ENCODE data around the gene PTGER1.
"Not testable (repeated sequence)": the region's sequence is repeated elsewhere in the genome, so short reads cannot be mapped to it uniquely, and the experiment has no call there.

The PTGER1 gene

DNA sequence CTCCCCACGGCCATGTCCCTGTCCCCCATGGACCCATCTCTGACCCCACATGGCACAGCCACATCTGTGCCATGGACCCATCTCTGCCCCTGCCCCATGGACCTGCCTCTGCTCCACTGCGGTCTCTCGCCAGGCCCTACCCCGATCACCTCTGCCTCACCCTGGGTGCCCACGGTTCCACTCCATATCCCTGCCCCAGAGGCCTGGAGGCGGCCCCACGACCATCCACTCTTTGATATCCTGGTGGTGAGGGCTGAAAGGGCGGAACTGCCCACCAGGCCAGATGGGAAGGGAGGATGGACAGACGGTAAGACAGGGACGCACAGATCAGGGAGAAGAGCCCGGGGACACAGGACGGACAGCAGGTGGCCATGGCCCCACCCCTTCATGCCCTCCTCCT, 327 bp downstream of the PTGER1 start:
- no peak for DNase-seq (ENCODE audit: low read depth in 2 of 2)

DNA sequence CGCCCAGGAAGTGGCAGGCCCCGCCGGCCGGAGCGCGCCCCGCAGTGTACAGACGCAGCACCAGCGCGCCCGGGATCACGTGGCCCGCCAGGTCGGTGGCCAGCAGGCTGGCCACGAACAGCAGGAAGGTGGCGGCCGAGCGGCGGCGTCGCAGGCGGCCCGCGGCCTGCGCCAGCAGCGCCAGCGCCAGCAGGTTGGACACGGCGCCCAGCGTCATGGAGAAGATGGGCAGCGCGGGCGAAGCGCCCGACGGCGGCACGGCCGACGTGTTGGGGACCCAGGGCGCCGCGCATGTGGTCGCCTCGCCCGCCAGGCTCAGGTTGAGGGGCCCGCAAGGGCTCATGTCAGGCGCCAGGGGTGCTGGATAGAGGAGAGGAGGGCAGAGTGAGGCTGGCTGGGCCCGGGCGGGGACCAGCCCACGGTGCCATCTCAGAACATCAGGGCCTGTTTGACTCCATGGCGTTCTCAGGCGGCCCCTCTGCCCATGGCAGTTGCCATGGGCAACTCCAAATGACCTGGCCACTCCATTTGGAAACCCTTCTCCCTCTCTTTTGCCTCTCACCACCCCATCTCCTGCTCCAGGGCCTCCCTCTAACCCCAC, 1.1 kb downstream of the PTGER1 start:
- no peak for DNase-seq (ENCODE audit: low read depth in 2 of 2)

DNA sequence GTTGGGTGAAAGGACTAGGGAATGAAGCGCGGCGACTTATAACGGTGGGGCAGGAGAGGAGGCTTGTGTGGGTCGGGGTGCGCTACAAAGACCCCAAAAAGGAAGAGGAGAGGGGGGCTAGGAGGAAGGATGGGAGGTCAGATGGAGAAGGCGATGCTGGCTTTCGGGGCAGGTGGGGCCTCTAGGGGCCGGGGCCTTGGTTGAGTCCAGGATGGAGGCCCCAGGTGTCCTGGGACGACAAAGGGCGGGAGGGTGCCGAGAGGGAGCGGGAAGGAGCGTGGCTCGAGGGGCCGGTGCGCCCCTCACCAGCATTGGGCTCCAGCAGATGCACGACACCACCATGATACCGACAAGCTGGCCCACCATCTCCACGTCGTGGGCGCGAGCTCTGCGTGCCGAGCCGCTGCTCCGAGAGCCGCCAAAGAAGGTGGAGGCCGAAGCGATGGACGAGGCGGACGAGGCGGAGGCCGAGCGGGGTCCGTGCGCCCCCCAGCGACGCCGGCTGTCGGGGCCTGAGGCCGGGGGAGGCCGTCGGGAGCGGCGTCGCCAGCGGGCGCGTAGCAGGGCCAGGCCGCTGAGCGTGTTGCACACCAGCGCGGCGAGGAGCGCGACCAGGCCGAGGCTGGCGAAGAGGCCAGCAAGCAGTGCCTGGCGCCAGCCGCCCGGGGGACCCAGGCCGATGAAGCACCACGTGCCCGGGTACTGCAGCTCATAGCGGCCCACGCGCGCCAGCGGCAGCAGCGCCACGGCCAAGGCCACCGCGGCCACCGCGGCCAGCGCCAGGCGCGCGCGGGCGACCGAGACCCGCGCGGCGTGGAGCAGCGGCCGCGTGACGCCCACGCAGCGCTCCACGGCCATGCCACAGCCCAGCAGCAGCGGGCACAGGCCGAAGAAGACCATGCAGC, 1.8 kb downstream of the PTGER1 start:
- no peak for DNase-seq (ENCODE audit: low read depth in 2 of 2)

DNA sequence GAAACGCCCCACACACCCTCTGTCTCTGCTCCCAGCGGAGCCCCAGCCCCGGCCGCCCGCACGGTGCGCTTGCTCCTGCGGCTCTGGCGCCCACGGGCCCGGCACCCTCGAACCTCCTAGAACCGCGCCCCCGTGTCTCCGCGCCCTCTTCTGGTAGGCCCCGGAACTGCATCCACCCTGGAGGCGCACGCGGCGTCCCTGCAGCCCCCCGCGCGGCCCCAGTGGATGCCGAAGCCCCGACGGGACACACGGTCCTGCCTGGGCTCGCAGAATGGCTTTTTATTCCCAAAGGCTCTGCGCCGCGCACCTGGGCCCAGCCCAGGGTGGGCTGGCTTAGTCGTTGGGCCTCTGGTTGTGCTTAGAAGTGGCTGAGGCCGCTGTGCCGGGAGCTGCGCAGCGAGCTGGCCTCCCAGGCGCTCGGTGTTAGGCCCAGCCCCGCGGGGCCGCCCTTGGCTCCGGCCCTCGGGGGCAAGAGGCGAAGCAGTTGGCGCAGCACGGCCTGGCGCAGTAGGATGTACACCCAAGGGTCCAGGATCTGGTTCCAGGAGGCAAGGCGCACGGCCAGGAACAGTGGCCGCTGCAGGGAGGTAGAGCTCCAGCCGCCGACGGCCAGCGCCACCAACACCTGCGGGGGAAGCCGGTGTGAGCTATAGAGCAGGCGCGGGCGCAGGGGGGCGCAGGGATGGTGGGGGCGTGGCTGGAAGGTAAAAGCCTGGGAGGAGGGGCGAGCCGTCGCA, 2.8 kb downstream of the PTGER1 start:
- DNase-seq (ENCODE audit: low read depth in 2 of 2) = no peak

DNA sequence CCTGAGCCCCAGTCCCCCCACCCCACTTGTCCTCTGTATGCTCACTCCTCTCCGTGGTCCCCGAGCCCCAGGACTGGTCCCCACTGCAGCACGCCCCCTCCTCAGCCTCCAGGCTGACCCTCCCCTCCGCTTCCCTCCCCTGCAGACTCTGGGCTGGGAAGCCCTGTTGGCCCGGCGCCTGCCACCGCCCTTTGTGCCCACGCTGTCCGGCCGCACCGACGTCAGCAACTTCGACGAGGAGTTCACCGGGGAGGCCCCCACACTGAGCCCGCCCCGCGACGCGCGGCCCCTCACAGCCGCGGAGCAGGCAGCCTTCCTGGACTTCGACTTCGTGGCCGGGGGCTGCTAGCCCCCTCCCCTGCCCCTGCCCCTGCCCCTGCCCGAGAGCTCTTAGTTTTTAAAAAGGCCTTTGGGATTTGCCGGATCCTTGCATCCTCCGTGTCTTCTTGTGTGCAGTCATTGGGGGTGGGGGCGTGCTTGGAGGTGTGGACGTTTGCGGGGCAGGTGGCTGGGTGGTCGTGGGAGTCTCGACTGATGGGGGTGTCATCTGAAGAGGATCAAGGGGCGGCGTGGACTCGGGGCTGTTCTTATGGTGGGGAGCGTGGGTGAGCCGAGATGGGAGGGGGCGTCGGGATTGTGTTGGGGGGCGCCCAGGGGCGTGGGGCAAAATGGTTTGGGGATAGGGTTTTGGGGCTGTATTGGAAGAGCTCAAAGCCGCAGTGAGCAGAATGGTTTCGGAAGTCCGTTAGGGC, 3.5 kb downstream of the PTGER1 start:
- DNase-seq (ENCODE audit: low read depth in 2 of 2) = no peak

DNA sequence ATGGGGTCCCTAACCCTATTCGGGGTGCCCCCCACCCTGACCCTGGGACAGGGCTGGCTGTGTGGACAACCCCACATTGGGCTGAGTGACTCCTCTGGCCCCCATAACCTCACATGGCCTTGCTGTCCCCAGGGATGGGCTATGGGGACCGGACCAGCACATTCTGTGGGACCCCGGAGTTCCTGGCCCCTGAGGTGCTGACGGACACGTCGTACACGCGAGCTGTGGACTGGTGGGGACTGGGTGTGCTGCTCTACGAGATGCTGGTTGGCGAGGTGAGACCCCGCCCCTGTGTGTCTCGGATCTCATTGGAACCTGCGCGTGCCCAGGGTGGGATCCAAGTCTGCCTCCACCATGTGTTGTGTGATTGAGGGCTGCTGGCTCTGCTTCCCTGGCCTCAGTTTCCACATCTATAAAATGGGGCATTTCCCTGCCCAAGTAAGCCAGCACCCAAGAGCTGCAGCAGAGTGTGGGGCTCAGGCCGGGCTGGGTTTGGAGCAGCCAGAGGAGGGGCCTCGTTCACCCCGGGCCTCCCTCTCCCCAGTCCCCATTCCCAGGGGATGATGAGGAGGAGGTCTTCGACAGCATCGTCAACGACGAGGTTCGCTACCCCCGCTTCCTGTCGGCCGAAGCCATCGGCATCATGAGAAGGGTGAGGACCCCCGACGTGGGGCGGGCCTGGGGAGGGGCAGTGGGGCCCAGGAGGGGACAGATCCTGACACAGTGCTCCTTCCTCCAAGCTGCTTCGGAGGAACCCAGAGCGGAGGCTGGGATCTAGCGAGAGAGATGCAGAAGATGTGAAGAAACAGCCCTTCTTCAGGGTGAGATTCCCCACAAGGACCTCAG, 4.9 kb downstream of the PTGER1 start:
- DNase-seq (ENCODE audit: low read depth in 2 of 2) = no peak

DNA sequence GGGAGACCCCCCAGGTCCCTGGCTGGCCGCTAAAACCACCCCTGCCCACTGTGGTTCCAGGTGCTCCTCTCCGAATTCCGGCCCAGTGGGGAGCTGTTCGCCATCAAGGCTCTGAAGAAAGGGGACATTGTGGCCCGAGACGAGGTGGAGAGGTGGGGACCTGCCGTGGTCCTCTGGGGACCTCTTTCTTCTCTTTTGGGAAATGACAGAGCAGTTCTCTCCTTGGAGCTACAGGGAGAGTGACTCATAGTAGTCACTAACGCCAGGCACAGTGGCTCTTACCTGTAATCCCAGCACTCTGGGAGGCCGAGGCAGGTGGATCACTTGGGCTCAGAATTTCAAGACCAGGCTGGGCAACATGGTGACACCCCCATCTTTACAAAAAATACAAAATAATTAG, 7.3 kb downstream of the PTGER1 start:
- no peak for DNase-seq (ENCODE audit: low read depth in 2 of 2)

DNA sequence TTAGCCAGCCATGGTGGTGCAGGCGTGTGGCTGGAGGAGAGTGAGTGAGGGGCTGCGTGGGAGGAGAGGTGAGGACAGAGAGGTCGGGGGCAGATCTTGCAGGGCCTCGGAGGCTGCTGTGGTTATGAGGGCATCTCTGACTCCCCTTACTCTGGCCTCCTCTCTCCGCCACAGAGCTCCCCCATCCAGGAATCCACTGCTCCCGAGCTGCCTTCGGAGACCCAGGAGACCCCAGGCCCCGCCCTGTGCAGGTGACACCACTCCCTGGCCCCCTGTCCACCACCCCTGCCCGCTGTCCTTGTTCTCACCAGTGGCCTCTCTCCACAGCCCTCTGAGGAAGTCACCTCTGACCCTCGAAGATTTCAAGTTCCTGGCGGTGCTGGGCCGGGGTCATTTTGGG, 7.8 kb downstream of the PTGER1 start:
- DNase-seq (ENCODE audit: low read depth in 2 of 2) = no peak

DNA sequence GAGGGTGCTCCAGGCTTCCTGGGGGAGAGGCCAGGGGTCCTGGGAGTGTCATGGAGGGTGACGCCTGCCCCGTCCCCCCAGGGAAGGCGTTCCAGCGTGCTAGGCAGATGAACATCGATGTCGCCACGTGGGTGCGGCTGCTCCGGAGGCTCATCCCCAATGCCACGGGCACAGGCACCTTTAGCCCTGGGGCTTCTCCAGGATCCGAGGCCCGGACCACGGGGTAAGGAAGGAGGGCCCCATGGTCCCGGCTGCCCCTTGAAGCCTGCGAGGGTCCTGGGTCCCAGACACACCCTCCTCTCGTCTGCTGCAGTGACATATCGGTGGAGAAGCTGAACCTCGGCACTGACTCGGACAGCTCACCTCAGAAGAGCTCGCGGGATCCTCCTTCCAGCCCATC, 11.4 kb downstream of the PTGER1 start:
- no peak for DNase-seq (ENCODE audit: low read depth in 2 of 2)

DNA sequence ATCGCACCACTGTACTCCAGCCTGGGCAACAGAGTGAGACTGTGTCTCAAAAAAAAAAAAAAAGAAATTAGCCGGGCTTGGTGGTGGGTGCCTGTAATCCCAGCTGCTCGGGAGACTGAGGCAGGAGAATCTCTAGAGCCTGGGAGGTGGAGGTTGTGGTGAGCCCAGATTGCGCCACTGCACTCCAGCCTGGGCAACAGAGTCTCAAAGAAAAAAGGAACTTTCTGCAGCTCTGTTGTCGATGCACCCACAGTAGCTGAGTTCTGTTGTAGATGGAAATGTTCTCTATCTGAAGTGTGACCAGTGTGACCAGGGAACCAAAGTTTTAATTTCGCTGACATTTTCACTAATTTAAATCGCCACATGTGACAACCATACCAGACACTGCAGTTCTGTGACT, 12.8 kb downstream of the PTGER1 start:
- not testable (repeated sequence) for DNase-seq (ENCODE audit: low read depth in 2 of 2)

DNA sequence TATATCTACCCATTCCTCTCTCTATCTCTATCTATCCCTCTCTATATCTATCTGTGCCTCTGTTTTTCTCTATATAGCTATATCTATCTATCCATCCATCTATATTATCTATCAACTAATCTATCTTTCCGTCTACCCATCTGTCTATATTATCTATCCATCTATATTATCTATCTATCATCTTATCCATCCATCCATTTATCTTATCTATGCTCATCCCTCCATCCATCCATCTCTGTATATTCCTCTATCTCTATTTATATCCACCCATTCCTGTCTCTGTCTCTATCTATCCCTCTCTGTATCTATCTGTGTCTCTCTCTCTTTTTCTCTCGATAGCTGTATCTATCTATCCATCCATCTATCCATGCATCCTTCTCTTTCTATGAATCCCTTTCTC, 14.2 kb downstream of the PTGER1 start:
- DNase-seq (ENCODE audit: low read depth in 2 of 2) = no peak

DNA sequence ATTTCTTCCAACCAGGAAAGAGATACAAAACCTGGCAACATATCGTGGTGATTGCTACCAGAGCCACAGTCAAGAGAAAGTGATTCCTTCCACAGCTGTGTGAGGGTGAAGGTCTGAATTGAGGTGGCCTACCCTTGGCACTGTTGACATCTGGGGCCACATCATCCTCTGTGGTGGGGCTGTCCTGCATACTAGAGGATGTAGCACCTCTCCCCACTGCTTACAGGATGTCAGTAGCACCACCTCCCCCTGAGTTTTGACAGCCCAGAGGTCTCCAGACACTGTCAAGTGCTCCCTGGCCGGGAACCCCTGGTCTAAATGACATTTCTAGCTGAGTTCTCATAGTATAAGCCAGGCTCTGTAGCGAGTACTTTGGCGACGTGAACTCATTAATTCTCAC, 15.5 kb downstream of the PTGER1 start:
- DNase-seq (ENCODE audit: low read depth in 2 of 2) = no peak

DNA sequence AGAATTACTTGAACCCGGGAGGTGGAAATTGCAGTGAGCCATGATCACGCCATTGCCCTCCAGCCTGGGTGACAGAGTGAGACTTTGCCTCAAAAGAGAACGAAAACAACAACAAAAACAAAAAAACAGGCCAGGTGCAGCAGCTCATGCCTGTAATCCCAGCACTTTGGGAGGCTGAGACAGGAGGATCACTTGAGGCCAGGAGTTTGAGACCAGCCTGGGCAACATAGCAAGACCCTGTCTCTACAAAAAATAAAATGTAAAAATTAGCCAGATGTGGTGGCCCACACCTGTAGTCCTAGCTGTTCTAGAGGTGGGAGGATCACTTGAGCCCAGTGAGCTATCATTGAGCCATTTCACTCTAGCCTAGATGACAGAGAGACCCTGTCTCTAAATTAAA, 22.9 kb downstream of the PTGER1 start:
- DNase-seq (ENCODE audit: low read depth in 2 of 2) = not testable (repeated sequence)

DNA sequence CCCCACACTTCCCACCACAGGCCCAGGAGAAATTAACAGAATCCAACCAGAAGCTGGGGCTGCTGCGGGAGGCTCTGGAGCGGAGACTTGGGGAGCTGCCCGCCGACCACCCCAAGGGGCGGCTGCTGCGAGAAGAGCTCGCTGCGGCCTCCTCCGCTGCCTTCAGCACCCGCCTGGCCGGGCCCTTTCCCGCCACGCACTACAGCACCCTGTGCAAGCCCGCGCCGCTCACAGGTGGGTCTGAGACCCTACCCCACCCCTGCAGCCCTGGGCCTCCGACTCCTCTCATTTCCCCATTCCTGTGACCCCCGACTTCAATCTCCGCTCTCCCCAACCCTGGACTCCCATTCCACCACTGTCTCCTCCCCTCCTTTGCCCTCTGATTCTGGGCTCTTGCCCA, 24.3 kb downstream of the PTGER1 start:
- no peak for DNase-seq (ENCODE audit: low read depth in 2 of 2)

DNA sequence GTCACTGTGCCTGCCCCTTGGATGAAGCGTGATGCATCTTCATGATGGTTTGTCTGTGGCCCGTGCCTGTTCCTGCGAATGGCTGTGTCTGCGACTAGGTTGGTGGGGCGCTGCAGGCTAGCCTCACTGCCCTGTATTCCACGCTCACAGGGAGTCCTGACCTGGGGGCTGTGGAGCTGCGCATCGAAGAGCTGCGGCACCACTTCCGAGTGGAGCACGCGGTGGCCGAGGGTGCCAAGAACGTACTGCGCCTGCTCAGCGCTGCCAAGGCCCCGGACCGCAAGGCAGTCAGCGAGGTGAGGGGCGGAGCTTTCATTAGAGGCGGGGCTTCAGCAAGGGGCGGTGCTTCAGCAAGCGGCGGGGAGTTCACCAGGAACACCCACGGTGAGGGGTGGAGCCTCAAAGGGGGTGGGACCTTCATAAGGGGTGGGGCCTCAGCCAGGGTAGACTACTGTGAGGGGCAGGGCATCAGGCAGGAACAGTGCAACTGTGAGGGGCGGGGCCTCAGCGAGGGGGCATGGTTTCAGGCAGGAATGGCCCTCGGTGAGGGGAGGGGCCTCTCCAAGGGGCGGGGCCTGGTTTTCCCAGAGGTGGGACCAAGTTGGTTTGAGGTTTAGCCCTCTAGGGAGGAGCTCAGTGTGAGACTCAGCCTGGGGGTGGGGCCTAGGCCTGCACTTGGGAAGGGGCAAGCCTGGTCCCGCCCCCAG, 24.8 kb downstream of the PTGER1 start:
- no peak for DNase-seq (ENCODE audit: low read depth in 2 of 2)

DNA sequence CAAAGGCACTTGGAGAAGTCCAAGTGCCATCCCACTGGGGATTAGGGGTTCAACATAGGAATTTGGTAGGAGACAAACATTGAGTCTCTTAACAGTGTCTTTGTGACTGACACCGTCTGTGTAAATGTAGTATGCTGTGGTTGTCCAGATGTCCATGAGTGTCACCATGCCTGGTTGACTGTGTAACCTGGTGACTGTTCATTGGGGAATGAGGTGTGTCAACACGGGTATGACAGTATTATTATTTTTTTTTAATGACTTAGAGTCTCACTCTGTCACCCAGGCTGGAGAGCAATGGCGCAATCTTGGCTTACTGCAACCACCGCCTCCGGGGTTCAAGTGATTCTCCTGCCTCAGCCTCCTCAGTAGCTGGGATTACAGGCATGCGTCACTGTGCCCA, 25.8 kb downstream of the PTGER1 start:
- no peak for DNase-seq (ENCODE audit: low read depth in 2 of 2)

DNA sequence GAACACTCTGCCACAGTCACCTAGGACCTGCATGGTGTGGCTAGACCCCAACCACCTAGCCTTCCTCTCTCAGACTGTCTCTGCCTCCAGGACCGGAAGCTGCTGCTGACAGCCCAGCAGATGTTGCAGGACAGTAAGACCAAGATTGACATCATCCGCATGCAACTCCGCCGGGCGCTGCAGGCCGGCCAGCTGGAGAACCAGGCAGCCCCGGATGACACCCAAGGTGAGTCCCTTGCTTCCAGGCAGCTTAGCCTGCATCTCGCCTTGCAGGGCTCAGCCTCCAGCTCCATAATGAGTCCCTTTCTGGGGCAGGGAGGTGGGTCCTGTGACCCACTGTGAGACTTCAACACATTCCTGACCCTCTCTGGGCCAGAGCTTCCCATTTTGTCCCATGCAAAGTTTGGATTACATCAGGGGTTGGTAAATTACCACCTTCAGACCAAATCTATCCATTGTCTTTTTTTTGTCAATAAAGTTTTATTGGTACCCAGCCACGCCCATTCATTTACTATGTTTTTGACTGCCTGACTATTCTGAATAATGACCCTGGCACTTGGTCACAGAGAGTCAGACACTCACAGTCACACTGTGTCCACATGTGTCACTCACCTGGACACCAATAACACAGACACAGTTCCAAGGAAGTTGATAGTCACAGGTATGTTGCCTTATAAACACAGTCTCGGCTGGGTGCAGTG, 28.7 kb downstream of the PTGER1 start:
- no peak for DNase-seq (ENCODE audit: low read depth in 2 of 2)

DNA sequence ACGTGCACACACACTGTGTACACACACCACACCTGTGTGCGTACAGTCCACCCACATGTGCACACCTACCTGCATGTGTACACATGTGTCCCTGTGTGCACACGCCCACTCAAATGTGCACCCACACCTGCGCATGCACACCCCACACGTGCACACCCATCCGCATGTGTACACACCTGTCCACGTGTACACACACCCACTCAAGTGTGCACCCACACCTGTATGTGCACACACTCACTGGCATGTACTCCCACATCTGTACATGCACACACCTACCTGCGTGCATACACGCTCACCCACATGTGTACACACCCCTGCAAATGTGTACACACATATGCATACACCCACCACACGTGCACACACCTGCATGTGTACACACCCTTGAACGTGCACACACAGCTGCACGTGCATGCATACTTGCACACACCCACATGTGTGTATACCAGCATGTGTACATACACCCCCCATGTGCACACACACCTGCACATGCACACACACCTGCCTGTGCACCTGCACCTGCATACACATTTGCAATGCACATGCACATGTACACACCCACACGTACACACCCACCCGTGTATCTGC, 31.4 kb downstream of the PTGER1 start:
- no peak for DNase-seq (ENCODE audit: low read depth in 2 of 2)

DNA sequence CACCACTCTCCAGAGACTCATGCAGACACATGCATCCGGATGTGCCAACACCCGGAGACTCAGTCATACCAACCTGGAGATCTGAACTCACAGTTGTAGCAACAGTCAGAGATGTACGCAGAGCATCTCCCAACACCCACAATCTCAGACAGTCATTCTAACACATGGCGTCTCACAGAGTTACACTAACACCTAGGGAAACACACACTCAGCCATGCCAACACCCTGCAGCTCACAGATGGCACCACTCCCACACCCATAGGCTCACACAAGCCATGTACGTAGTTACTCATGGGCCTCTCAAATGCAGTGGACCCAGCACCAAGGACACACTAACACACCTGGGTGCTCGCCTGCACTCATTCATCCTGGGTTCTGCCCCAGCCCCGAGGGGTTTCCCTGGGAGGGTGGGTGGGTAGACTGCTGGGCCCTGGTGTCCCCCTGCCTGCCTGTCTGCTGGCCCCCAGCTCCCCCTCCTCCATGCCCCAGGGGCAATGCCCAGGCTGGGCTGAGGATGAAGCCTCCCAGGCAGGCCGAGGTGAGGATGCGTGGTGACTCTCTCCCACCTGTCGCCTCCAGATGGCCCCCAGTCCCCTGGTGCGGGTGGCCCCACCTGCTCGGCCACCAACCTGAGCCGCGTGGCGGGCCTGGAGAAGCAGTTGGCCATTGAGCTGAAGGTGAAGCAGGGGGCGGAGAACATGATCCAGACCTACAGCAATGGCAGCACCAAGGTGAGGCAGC, 32.1 kb downstream of the PTGER1 start:
- no peak for DNase-seq (ENCODE audit: low read depth in 2 of 2)
